Right lobe of liver (tissue), 4 donors: ENCODE results near the gene ZNF841.

Experiments
- CTCF ChIP-seq, 4 donors: fragments of 200-600 bp in 3 of 4; fragments of 450-650 bp in 1 of 4; IDR thresholded peaks; one replicate each; pipeline versions ENCODE4 v1.5.1 to v1.8.0; 2016 to 2022; ENCODE audit warnings: antibody characterized with exemption in 4 of 4, mild to moderate bottlenecking in 2 of 4
- POLR2A ChIP-seq: fragments of 450-650 bp; IDR thresholded peaks from one replicate; pipeline ENCODE4 v1.6.1; 2017; ENCODE audit warnings: antibody characterized with exemption, mild to moderate bottlenecking
- donor health status: DM: no; HTN: no; CAD: no.
- donor health status: DM: no; HTN: no; CAD: no.
- donor health status: DM: no; HTN: yes; CAD: no.

- no peak for TF ChIP-seq POLR2A
- no peak for TF ChIP-seq CTCF (IDR thresholded peaks at IDR 0.05)
Measured at GRCh38 chr19:52069653-52070052, 25.9 kb downstream of the ZNF841 start.
